WTC11 (cell line): ENCODE results near the gene GLG1. TPM values are rescaled to one million over a fixed set of nuclear protein-coding genes. Genes with fewer than 3 reads are reported as not detected.

Experiments
- ATAC-seq: fragments of 200-7000 bp; cut with Tn5 transposase; 2 replicates; pipeline ENCODE4 v1.10.0; 2021; ENCODE audit warnings: mild to moderate bottlenecking, moderate library complexity
- CTCF ChIA-PET: fragments of 300-600 bp; sonication (Branson Sonifier 250); formaldehyde crosslinking; loops from one replicate; lab custom pipeline; 2021; ENCODE audit warnings: antibody characterized with exemption; lab: Charles Lee
- POLR2A ChIA-PET: fragments of 350-600 bp; sonication (Branson Sonifier 250); formaldehyde crosslinking; loops from one replicate; lab custom pipeline; 2021; ENCODE audit warnings: antibody characterized with exemption; lab: Charles Lee
- DNase-seq: peaks from one replicate; pipeline ENCODE4 v3.0.0; 2021; ENCODE audit warnings: low spot score
- H3K27ac Mint-ChIP-seq: 2 replicates; pipeline ENCODE4 v1.8.0; 2021; ENCODE audit warnings: mixed read lengths
- H3K27me3 Mint-ChIP-seq: 2 replicates; pipeline ENCODE4 v1.8.0; 2021; ENCODE audit warnings: low read depth, mild to moderate bottlenecking, moderate library complexity, mixed read lengths
- H3K36me3 Mint-ChIP-seq: 2 replicates; pipeline ENCODE4 v1.8.0; 2021; ENCODE audit warnings: mixed read lengths
- H3K4me1 Mint-ChIP-seq: 2 replicates; pipeline ENCODE4 v1.8.0; 2022; ENCODE audit warnings: mixed read lengths
- H3K4me3 Mint-ChIP-seq: 2 replicates; pipeline ENCODE4 v1.8.0; 2021; ENCODE audit warnings: mild to moderate bottlenecking, moderate library complexity, mixed read lengths
- H3K9me3 Mint-ChIP-seq: 2 replicates; pipeline ENCODE4 v1.8.0; 2021; ENCODE audit warnings: mixed read lengths
- ATF6 ChIP-seq: sonication (generic); formaldehyde crosslinking; IDR thresholded peaks from 2 replicates; pipeline ENCODE4 v1.8.1; 2023; ENCODE audit warnings: mild to moderate bottlenecking, missing genetic modification reagents
- CREB1 ChIP-seq: sonication (generic); formaldehyde crosslinking; IDR thresholded peaks from 2 replicates; pipeline ENCODE4 v1.8.0; 2023; ENCODE audit warnings: mild to moderate bottlenecking, missing genetic modification reagents
- FOXJ3 ChIP-seq: sonication (generic); formaldehyde crosslinking; IDR thresholded peaks from 2 replicates; pipeline ENCODE4 v1.9.0; 2021; ENCODE audit warnings: missing genetic modification reagents, mild to moderate bottlenecking, borderline replicate concordance
- GTF2I ChIP-seq: fragments of 250-450 bp; sonication (Bioruptor Pico); conservative IDR thresholded peaks from 2 replicates; pipeline ENCODE4 v1.4.0; 2021; ENCODE audit warnings: mild to moderate bottlenecking
- IRF2 ChIP-seq: sonication (generic); formaldehyde crosslinking; IDR thresholded peaks from 2 replicates; pipeline ENCODE4 v1.8.0; 2022; ENCODE audit warnings: low read depth, missing genetic modification reagents, borderline replicate concordance
- MAX ChIP-seq: sonication (generic); formaldehyde crosslinking; IDR thresholded peaks from 2 replicates; pipeline ENCODE4 v1.8.0; 2022; ENCODE audit warnings: mild to moderate bottlenecking, missing genetic modification reagents
- SOX15 ChIP-seq: fragments of 250-450 bp; sonication (Bioruptor Pico); IDR thresholded peaks from 2 replicates; pipeline ENCODE4 v1.9.0; 2021; ENCODE audit warnings: mild to moderate bottlenecking
- STAT6 ChIP-seq: sonication (generic); formaldehyde crosslinking; conservative IDR thresholded peaks from 2 replicates; pipeline ENCODE4 v1.8.1; 2023; ENCODE audit warnings: mild to moderate bottlenecking, low read depth, missing genetic modification reagents, moderate library complexity
- TEAD4 ChIP-seq: sonication (generic); formaldehyde crosslinking; IDR thresholded peaks from 2 replicates; pipeline ENCODE4 v1.8.0; 2022; ENCODE audit warnings: mild to moderate bottlenecking, missing genetic modification reagents
- TP53 ChIP-seq: sonication (generic); formaldehyde crosslinking; IDR thresholded peaks from 2 replicates; pipeline ENCODE4 v1.8.1; 2023; ENCODE audit warnings: mild to moderate bottlenecking, missing genetic modification reagents
- ZNF138 ChIP-seq: sonication (generic); formaldehyde crosslinking; conservative IDR thresholded peaks from 2 replicates; pipeline ENCODE4 v1.8.1; 2022; ENCODE audit warnings: mild to moderate bottlenecking, moderate library complexity, missing genetic modification reagents
- ZNF219 ChIP-seq: sonication (generic); formaldehyde crosslinking; IDR thresholded peaks from 2 replicates; pipeline ENCODE4 v1.8.0; 2023; ENCODE audit warnings: missing genetic modification reagents, mild to moderate bottlenecking, borderline replicate concordance
- ZNF416 ChIP-seq: fragments of 250-450 bp; sonication (Bioruptor Pico); IDR thresholded peaks from 2 replicates; pipeline ENCODE4 v1.9.0; 2021; ENCODE audit warnings: mild to moderate bottlenecking, inconsistent platforms
- ZNF671 ChIP-seq: fragments of 250-450 bp; sonication (Bioruptor Pico); IDR thresholded peaks from 2 replicates; pipeline ENCODE4 v1.8.0; 2021; ENCODE audit warnings: mild to moderate bottlenecking
- total RNA-seq: library from RNA; stranded (reverse); gene quantifications from 3 replicates; pipeline ENCODE4 v1.2.3, GENCODE V29; 2021
- TF ChIP-seq, protein P1 (sequence below): fragments of 250-450 bp; sonication (Bioruptor Pico); IDR thresholded peaks from 2 replicates; pipeline ENCODE4 v1.9.0; 2021; ENCODE audit warnings: mild to moderate bottlenecking, borderline replicate concordance
- TF ChIP-seq, protein P2 (sequence below): fragments of 250-450 bp; sonication (Bioruptor Pico); IDR thresholded peaks from 2 replicates; pipeline ENCODE4 v1.9.0; 2021; ENCODE audit warnings: mild to moderate bottlenecking

Gene GLG1
- total RNA-seq, 1 experiment from 2014 or later = 156 TPM

DNA sequence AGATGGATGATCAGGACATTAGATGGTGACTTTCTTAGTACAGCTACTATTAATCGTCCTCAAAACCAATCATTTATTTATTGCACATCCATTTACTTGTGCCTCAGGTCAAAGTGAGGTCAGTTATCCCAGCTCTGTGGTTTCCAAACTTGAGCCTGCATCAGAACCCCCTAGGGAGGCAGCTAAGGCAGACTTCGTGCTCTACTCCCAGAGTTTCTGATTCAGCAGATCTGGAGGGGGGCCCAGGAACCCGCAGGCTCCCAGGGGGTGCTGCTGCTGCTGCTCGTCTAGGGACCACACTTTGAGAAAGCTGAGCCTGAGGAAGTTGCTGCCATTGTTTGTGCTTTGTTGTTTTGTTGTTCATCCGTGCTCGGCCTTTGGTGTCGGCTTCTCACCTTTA is 141.6 kb downstream of the GLG1 start:
- CTCF ChIA-PET = no interaction called here

GRCh38 chr16:74463888-74464287 is 143.0 kb downstream of the GLG1 start:
- Mint-ChIP-seq H3K4me1 (no peaks in the 10 kb centered on the region), H3K36me3 (peaks cover 81% of the 10 kb centered on the region), H3K27me3 (no peaks in the 10 kb centered on the region)
- CTCF ChIA-PET = no interaction called here
- DNase-seq = no peak
- POLR2A ChIA-PET = no interaction called here
- TF ChIP-seq GTF2I (CRISPR knock-in tag) (no peak), TP53 (no peak), ZNF671 (no peak), ATF6 (CRISPR knock-in tag) (no peak), IRF2 (no peak), CREB1 (CRISPR knock-in tag) (no peak), FOXJ3 (no peak), TEAD4 (no peak), MAX (no peak), SOX15 (CRISPR knock-in tag) (no peak), ZNF416 (CRISPR knock-in tag) (no peak), ZNF219 (CRISPR knock-in tag) (no peak), ZNF138 (CRISPR knock-in tag) (no peak)
- TF ChIP-seq, protein P1, sequence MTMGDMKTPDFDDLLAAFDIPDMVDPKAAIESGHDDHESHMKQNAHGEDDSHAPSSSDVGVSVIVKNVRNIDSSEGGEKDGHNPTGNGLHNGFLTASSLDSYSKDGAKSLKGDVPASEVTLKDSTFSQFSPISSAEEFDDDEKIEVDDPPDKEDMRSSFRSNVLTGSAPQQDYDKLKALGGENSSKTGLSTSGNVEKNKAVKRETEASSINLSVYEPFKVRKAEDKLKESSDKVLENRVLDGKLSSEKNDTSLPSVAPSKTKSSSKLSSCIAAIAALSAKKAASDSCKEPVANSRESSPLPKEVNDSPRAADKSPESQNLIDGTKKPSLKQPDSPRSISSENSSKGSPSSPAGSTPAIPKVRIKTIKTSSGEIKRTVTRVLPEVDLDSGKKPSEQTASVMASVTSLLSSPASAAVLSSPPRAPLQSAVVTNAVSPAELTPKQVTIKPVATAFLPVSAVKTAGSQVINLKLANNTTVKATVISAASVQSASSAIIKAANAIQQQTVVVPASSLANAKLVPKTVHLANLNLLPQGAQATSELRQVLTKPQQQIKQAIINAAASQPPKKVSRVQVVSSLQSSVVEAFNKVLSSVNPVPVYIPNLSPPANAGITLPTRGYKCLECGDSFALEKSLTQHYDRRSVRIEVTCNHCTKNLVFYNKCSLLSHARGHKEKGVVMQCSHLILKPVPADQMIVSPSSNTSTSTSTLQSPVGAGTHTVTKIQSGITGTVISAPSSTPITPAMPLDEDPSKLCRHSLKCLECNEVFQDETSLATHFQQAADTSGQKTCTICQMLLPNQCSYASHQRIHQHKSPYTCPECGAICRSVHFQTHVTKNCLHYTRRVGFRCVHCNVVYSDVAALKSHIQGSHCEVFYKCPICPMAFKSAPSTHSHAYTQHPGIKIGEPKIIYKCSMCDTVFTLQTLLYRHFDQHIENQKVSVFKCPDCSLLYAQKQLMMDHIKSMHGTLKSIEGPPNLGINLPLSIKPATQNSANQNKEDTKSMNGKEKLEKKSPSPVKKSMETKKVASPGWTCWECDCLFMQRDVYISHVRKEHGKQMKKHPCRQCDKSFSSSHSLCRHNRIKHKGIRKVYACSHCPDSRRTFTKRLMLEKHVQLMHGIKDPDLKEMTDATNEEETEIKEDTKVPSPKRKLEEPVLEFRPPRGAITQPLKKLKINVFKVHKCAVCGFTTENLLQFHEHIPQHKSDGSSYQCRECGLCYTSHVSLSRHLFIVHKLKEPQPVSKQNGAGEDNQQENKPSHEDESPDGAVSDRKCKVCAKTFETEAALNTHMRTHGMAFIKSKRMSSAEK (CRISPR knock-in tag) = no peak
- TF ChIP-seq, all 79 proteins: peak for 0
- ATAC-seq = no peak
- no peak overlapping the region for H3K27ac Mint-ChIP-seq
- H3K4me3 Mint-ChIP-seq = no peak overlapping the region
- no peaks in the 10 kb centered on the region for H3K9me3 Mint-ChIP-seq

More for the DNA sequence above, 141.6 kb downstream of the GLG1 start:
- H3K9me3 Mint-ChIP-seq = no peaks in the 10 kb centered on the region
- peaks cover 86% of the 10 kb centered on the region for H3K36me3 Mint-ChIP-seq
- no peaks in the 10 kb centered on the region for H3K27me3 Mint-ChIP-seq
- H3K4me3 Mint-ChIP-seq = no peak overlapping the region
- ATAC-seq (no peak), DNase-seq (no peak)
- no peaks in the 10 kb centered on the region for H3K4me1 Mint-ChIP-seq
- POLR2A ChIA-PET = no interaction called here
- H3K27ac Mint-ChIP-seq = no peak overlapping the region
- TF ChIP-seq STAT6 (CRISPR knock-in tag) = no peak
- TF ChIP-seq, protein P2, sequence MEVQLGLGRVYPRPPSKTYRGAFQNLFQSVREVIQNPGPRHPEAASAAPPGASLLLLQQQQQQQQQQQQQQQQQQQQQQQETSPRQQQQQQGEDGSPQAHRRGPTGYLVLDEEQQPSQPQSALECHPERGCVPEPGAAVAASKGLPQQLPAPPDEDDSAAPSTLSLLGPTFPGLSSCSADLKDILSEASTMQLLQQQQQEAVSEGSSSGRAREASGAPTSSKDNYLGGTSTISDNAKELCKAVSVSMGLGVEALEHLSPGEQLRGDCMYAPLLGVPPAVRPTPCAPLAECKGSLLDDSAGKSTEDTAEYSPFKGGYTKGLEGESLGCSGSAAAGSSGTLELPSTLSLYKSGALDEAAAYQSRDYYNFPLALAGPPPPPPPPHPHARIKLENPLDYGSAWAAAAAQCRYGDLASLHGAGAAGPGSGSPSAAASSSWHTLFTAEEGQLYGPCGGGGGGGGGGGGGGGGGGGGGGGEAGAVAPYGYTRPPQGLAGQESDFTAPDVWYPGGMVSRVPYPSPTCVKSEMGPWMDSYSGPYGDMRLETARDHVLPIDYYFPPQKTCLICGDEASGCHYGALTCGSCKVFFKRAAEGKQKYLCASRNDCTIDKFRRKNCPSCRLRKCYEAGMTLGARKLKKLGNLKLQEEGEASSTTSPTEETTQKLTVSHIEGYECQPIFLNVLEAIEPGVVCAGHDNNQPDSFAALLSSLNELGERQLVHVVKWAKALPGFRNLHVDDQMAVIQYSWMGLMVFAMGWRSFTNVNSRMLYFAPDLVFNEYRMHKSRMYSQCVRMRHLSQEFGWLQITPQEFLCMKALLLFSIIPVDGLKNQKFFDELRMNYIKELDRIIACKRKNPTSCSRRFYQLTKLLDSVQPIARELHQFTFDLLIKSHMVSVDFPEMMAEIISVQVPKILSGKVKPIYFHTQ (CRISPR knock-in tag) = no peak
